ENCODE measurements around the gene AEBP1.

DNA sequence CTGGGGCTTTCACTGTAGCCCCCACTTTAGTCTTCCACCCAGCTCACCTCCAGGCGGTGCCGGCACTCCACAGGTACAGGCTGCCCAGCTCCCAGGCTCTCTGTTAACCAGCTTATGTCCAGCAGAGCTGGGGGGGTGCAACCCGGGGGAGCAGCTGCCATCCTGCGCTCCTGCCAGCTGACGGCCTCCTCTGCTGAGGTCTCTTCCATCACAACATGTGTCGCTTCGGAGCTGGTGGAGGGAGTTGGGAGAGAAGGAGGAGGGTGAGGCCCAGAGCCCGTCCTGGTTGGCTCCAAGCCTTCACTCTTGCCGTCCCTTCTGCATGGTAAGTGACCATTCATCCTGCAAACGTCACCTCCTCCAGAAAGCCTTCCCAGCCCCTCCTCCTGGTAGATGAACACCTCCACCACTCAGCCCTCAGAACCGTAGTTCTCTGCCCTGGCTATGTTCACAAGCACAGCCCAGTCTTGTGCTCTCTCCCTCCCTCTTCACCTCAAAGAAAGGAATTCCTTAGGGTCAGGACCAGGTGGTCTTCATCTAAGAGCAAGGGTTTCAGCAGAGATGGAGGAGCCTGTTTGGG lies 23.4 kb upstream of the AEBP1 start:
- TF ChIP-seq CTCF (IDR thresholded peaks at IDR 0.05) (no peak), POLR2A (IDR thresholded peaks at IDR 0.05) (no peak)
